T-helper 2 cell (primary cell): ENCODE results near the gene ADAMTS16.

Experiments used
- DNase-seq, 5 experiments: peaks; one replicate each; pipeline versions ENCODE4 v3.0.0 to v3.0.0-alpha.2; 2012 to 2022

Gene ADAMTS16

DNA sequence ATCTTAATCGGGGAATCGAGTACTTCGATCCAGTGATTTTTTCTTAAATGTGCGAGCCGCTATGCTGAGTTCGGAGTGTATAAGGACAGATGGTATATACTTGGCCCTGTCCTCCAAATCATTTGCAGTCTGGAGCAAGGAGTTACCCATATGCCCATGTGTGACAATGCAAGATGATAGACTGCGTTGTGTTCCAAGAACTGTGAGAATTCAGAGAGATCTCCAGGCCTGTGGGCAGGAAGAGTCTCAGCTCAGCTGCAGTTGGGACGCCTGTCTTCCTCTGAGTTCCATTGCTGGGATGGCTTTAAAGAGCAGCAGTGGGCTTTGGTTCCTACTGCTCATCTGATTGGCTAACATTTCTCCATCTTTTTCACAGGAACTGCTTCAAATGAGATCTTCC, 106.6 kb downstream of the ADAMTS16 start:
- no peak for DNase-seq

- no peak for DNase-seq
Observed at GRCh38 chr5:5250758-5251157, 110.6 kb downstream of the ADAMTS16 start.

GRCh38 chr5:5252106-5252505, 112.0 kb downstream of the ADAMTS16 start:
- DNase-seq: no peak

DNA sequence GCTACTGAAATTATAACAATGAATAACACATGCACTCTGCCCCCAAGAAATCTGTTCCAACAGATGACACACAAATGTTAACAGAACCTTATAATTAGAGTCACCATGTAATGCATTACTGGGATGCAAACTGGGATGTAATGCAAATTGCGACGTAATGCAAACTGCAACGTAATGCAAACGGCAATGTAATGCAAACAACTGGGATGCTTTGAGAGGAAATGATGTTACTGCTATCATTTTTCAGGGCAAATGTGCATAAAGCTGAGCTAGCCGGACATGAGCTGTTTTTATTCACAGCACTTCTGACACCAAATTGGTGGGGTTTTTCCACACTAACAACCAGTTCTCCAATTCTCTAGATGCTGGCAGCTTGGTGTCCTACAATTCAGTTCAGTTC, 117.2 kb downstream of the ADAMTS16 start:
- DNase-seq: no peak

GRCh38 chr5:5258564-5258963, 118.4 kb downstream of the ADAMTS16 start:
- DNase-seq: no peak

DNA sequence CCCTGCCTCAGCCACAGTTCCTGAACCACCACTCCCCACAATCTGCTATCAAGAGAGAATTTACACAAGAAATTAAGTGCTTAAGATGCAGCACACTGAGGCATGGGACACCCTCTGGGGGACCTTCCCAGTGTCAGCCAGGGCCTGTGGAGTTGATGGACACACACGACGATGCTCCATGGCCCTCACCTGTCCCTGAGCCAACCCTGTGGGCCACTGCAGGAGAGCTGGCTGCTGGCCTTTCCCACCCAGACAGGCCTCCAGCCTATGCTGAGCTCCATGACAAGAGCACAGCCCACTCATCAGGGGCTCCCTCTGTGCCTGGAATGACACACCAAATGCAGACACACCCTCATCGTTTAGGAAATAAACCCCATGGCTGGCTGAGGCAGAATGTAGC, 124.6 kb downstream of the ADAMTS16 start:
- DNase-seq: no peak

DNA sequence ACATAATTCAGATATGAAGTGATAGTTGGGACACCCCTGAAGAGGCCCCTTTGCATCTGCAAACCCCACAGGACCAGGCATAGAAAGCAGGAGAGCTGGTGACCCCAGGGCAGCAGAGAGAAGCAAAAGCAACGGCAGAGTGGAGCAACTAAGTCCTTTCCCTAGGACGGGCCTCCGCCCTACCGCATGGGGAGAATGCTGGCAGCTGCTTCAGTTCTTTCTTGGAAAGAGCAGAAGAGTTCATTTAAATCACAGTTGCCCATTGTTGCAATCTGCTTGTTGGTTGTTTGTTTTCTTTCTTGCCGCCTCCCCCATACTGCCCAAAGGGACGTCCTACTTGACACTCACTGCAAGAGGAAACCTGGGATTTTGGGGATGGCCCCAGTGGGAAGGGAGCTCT, 126.2 kb downstream of the ADAMTS16 start:
- DNase-seq: no peak

DNA sequence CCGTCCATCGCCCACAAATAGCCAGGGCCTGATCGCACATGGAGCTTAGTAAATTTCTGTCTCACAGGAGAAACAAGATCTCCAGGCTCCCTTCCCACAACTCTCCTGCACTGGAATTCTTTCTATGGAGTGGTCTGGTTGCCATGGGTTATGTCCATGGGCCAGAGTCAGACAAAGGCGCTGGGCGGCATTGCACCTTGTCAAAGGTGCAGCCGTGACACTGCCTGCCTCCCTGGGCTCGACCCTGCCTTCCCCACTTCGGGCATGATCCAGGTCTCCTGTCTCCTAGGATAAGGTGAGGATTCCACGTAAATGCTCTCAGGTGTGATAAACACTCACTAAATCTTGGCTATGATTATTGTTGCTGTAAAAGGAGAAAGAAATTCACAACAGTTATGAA, 130.0 kb downstream of the ADAMTS16 start:
- no peak for DNase-seq

GRCh38 chr5:5270958-5271785, 131.0 kb downstream of the ADAMTS16 start:
- DNase-seq: no peak

DNA sequence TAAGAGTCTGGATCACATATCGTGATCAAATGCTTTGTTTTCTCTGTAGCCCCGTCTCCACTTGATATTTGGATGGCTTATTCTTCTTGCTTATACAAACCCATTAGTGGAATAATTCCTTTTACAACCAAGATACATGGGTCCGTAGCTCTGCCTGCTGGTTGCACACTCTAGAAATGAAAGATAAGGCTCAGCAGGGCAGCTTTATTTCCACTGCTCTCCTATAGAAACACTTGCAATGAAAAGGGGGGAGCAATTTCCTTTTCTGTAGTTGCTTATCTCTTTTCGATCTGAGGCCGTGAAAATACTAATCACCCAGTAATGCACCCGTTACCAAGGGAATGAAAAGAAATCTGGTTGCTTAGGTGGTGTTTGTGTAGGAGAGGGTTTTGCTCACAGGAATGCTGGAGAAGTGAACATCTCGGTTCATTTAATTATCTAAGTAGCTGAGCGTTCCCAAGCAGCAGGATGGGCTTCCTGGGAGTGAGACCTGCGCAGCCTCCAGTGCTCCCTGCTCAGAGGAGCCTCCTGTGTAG, 131.7 kb downstream of the ADAMTS16 start:
- DNase-seq: no peak

- DNase-seq: no peak
Observed at GRCh38 chr5:5273398-5273797, 133.3 kb downstream of the ADAMTS16 start.

- DNase-seq: no peak
Observed at GRCh38 chr5:5273976-5274375, 133.8 kb downstream of the ADAMTS16 start.

DNA sequence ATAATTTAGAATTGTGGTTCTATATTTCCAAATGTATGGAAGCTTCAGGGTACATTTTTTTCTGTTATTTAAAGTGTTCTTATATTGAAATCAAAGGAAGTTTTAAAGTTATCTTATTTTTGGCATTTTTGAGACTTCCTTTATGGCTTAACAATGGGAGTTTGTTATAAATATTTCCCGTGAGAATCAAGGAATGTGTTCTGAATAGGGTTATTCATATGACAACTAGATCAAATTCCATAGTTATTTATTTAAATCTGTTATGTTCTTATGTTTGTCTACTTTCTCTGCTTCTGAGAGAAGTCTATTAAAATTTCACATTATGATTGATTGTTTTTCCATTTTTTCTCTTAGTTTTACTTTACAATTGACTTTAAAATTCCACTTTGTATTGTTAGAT, 135.1 kb downstream of the ADAMTS16 start:
- DNase-seq: no peak

- DNase-seq: no peak
Observed at GRCh38 chr5:5276430-5276829, 136.3 kb downstream of the ADAMTS16 start.

GRCh38 chr5:5276951-5277517, 136.9 kb downstream of the ADAMTS16 start:
- no peak for DNase-seq

DNA sequence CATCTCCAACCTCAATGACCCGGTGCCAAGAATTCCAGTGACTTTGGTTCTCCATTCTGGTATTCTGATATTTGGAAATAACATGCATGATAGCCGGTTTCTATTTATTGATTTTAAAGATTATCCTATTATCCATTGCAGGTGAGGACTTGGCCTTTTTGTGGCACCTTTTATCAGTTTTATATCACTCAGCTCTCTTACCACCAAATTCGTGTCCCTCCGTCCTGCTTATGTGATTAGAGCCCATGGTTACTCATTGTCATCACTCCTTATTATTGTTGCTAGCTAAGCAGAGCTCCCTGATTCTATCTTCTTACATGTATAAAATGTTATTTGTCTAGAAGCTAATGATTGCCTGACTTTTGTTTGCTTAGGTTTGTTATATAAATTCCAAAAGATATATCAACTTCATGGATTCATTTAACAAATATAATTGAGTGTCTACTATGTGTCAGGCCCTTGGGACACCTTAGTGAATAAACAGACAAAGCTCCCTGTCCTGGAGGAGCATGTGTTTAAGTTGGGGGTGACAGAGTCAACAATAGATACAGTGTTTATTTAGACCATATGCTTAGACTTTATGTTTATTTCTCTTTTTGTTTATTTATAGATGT, 138.2 kb downstream of the ADAMTS16 start:
- DNase-seq: no peak

DNA sequence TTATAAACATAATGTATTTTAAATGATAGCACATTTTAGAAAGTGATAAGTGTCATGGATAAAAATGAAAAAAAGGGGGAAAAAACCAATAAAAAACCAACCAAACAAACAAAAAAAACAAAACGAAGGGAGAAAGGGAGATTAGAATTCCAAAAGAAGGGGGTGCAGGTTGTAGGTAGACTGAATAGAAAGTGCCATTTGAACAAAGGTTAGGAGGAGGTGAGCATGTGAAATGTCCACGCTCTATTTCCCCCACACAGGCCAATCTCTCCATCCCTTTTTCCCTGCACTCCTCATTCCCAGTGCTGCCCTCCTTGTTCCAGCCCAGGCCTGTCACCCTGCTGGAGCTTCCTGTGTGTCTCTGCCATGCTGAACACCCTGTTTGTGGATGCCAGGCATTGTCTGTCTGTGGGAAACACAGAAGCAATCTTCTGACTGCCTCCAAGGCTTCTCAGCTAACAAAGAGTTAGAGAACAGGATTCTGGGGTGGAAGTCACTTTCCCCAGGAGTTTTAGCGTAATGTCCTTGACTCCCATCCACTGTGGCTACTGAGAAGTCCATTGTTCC, 138.8 kb downstream of the ADAMTS16 start:
- DNase-seq: no peak

- no peak for DNase-seq
Observed at GRCh38 chr5:5285906-5286305, 145.8 kb downstream of the ADAMTS16 start.

GRCh38 chr5:5287419-5287818, 147.3 kb downstream of the ADAMTS16 start:
- DNase-seq: no peak

DNA sequence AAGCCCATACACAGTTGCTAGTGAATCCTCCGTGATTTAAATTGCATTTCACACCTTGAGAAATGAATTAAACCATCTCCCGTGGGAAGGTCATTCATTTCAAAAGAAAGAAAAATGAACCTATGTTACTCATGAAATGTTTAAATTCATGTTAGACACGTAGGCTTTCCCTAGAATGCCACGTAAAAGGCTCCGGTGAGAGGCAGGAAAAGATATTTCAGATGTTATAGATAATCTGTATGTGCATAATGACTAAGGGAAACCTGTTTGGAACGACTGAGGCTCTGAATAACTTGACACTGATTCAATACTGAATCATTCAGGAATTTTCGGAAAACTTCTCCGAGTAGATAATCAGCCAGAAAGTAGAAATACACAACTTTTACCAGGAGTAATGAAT, 148.1 kb downstream of the ADAMTS16 start:
- DNase-seq: no peak

DNA sequence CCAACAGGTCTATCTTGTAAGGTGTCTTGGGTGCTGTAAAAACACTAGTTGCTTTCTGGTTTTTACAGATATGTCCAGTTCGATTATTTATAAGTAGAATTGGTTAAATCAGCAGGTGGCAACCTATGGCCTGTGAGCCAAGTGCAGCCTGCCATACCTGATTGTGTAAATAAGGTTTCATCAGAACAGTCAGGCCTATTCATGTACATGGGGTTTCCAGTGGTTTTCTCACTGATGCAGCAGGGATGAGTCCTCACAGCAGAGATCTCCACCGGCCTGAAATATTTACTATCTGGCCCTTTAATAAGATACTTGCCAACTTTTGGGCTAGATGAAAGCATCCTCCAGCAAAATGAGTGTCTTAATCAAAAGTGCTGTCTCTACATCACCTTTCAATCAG, 149.4 kb downstream of the ADAMTS16 start:
- DNase-seq: no peak

DNA sequence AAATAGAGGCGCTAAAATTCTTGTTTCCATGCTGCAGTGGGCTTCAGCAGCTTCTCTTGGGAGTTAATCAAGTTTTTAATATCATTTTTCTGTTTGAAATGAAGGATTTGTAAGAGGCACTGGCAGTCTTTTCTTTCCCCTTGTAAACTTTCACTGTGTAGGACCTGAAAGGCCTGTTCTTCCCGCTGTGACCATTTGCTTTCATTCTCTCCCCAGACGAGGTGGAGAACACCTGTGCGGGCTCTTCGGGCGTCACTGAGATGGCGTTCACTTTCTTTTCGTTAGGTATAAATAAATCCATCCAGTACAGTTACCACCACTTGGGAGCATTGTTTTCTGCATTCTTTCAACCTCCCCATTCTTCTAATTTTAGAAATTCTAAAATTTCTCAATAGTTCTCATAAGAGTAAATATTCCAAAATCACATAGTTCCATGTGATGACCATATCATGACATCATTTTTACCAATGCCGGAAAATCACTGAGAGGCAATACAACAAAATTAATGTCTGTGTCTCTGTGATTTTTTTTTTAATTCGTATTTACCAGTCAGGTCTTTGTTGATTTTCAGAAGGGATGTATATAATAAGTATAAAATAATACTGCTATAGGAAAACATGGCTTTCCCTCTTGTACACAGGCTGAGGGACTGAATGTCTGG, 150.7 kb downstream of the ADAMTS16 start:
- no peak for DNase-seq

- DNase-seq: no peak
Observed at GRCh38 chr5:5291357-5291756, 151.2 kb downstream of the ADAMTS16 start.
